Psoas muscle (tissue), 8 donors: ENCODE results near the gene MTX2. TPM values are rescaled to one million over a fixed set of nuclear protein-coding genes. Genes with fewer than 3 reads are reported as not detected.

Experiments used
- ATAC-seq, 4 donors: fragments of 200-7000 bp; cut with Tn5 transposase; one replicate each; pipeline ENCODE4 v1.9.1; 2020; ENCODE audit warnings: moderate library complexity in 3 of 4, mild to moderate bottlenecking in 2 of 4
- DNase-seq, 2 donors: peaks; one replicate each; pipeline ENCODE4 v3.0.0-alpha.2; 2020
- H3K27ac ChIP-seq: fragments of 200-600 bp; one replicate; pipeline ENCODE4 v1.8.0; 2022
- H3K27me3 ChIP-seq, 3 donors: fragments of 200-600 bp in 1 of 3; one replicate each; pipeline versions ENCODE4 v1.6.1 to v1.8.0; 2013 to 2022; ENCODE audit warnings: low read length in 2 of 3, mild to moderate bottlenecking in 2 of 3, moderate library complexity in 1 of 3; ENCODE audit not compliant: insufficient read depth in 3 of 3
- H3K36me3 ChIP-seq, 2 donors: fragments of 200-600 bp in 1 of 2; one replicate each; pipeline versions ENCODE4 v1.6.1 to v1.8.0; 2013 to 2022; ENCODE audit warnings: low read depth in 1 of 2, mild to moderate bottlenecking in 1 of 2, moderate library complexity in 1 of 2; ENCODE audit not compliant: insufficient read depth in 1 of 2
- H3K4me1 ChIP-seq: fragments of 200-600 bp; one replicate; pipeline ENCODE4 v1.8.0; 2022
- H3K4me3 ChIP-seq: fragments of 200-600 bp; one replicate; pipeline ENCODE4 v1.8.0; 2022; ENCODE audit warnings: mild to moderate bottlenecking
- H3K9me3 ChIP-seq: fragments of 200-600 bp; one replicate; pipeline ENCODE4 v1.8.0; 2022
- CTCF ChIP-seq: fragments of 200-600 bp; IDR thresholded peaks from one replicate; pipeline ENCODE4 v1.8.0; 2022; ENCODE audit warnings: antibody characterized with exemption
- WGBS, 3 donors: extraction: QIAGEN DNeasy Blood & Tissue Kit; methylation state at CpG; one replicate each; pipeline versions ENCODE4 v1.1.6 to v1.1.7; 2013; 5-methylcytosine and 5-hydroxymethylcytosine counted together
- intact Hi-C, 2 donors: fragments of 100-400 bp; cut with DNase I; formaldehyde crosslinking; loops; one replicate each; pipeline versions ENCODE4 v1.11.0 to v1.14.2; 2022
- polyA plus RNA-seq, 3 donors: library from polyadenylated mRNA; stranded (reverse); fragments of 200-250 nt; gene quantifications; one replicate each; pipeline ENCODE4 v1.2.3, GENCODE V29; 2013
- total RNA-seq, 4 donors: library from RNA; stranded (reverse); fragmentation: NEBNext Ultra II Directional in 2 of 4; extraction: Animal tissue kit (Norgen Biotek cat#: 25700) in 2 of 4; gene quantifications; one replicate each; pipeline versions ENCODE4 v1.2.1 to v1.2.4, GENCODE V29; 2021 to 2023
- donor health status: healthy with polysubstance abuse.
- donor health status: DM: no; HTN: no; CAD: no; lungs with moderate emphysema.
- donor health status: Bipolar disorder and iron deficiency.
- donor health status: healthy.
- donor health status: DM: yes; HTN: yes; CAD: no.
- donor health status: DM: no; HTN: no; CAD: no.
- donor health status: DM: no; HTN: no; CAD: no.
- donor health status: DM: yes; HTN: yes; CAD: no.

MTX2 gene
- total and polyA plus RNA-seq, 7 donors: 33.2 to 91.7 (median 43.6) TPM

GRCh38 chr2:176247859-176248258, 21.4 kb upstream of the MTX2 start:
- no peaks in the 10 kb centered on the region for H3K4me1 ChIP-seq
- H3K9me3 ChIP-seq: no peaks in the 10 kb centered on the region
- H3K27ac ChIP-seq: no peak overlapping the region
- peaks cover 0 to 9% (median 0%) of the 10 kb centered on the region in 3 donors for H3K27me3 ChIP-seq
- intact Hi-C loops: no loop called here
- WGBS, 3 donors: 79 to 94% (median 84%) methylated on average over 4 of the region's 4 CpGs
- ATAC-seq (no peak), DNase-seq (no peak)
- no peak overlapping the region for H3K4me3 ChIP-seq
- no peak for TF ChIP-seq CTCF
- H3K36me3 ChIP-seq: no peaks in the 10 kb centered on the region

- no peak for TF ChIP-seq CTCF
- intact Hi-C loops: no loop called here
- Histone ChIP-seq H3K27me3 (no peaks in the 10 kb centered on the region), H3K27ac (no peak overlapping the region), H3K9me3 (no peaks in the 10 kb centered on the region), H3K36me3 (no peaks in the 10 kb centered on the region), H3K4me3 (no peak overlapping the region), H3K4me1 (no peaks in the 10 kb centered on the region)
- 68 to 88% (median 69%) methylated on average over 1 of the region's 1 CpG for WGBS, 3 donors
- ATAC-seq (no peak), DNase-seq (no peak)
These were observed 17.3 kb upstream of the MTX2 start for GRCh38 chr2:176251928-176252327.

- WGBS, 3 donors: 79 to 87% (median 84%) methylated on average over 1 of the region's 1 CpG
- no peak for ATAC-seq
- intact Hi-C loops: no loop called here
These were observed 8.6 kb upstream of the MTX2 start for GRCh38 chr2:176260689-176261088.

GRCh38 chr2:176261136-176261535, 8.1 kb upstream of the MTX2 start:
- intact Hi-C loops: no loop called here
- no peak for TF ChIP-seq CTCF
- no peak overlapping the region for H3K4me3 ChIP-seq
- H3K4me1 ChIP-seq: no peaks in the 10 kb centered on the region
- no peaks in the 10 kb centered on the region for H3K9me3 ChIP-seq
- ATAC-seq: no peak
- DNase-seq: no peak
- H3K27ac ChIP-seq: no peak overlapping the region
- H3K36me3 ChIP-seq: no peaks in the 10 kb centered on the region
- H3K27me3 ChIP-seq: no peaks in the 10 kb centered on the region

More at GRCh38 chr2:176260689-176261088, 8.6 kb upstream of the MTX2 start:
- DNase-seq: no peak
- no peak overlapping the region for H3K4me3 ChIP-seq
- H3K4me1 ChIP-seq: no peaks in the 10 kb centered on the region
- no peaks in the 10 kb centered on the region for H3K36me3 ChIP-seq
- no peaks in the 10 kb centered on the region for H3K27me3 ChIP-seq
- H3K9me3 ChIP-seq: no peaks in the 10 kb centered on the region
- no peak overlapping the region for H3K27ac ChIP-seq
- no peak for TF ChIP-seq CTCF

- H3K27ac ChIP-seq: peak overlapping the region; percentile 93
- WGBS, 3 donors: 18 to 22% (median 20%) methylated on average over 10 of the region's 10 CpGs
These were observed 295 bp upstream of the MTX2 start for GRCh38 chr2:176268976-176269318.

More at GRCh38 chr2:176268976-176269318, 295 bp upstream of the MTX2 start:
- Histone ChIP-seq H3K4me1 (peaks cover 22% of the 10 kb centered on the region), H3K36me3 (no peaks in the 10 kb centered on the region), H3K27me3 (no peaks in the 10 kb centered on the region), H3K4me3 (peak overlapping the region; percentile 83), H3K9me3 (no peaks in the 10 kb centered on the region)
- no peak for ATAC-seq
- intact Hi-C loops: no loop called here
- no peak for DNase-seq
- no peak for TF ChIP-seq CTCF
